HEK293T (cell line): Measurements from ENCODE around the gene TP53.

Source experiments
- CTCF ChIA-PET: fragments of 350-600 bp; formaldehyde crosslinking; extraction: SDS; loops from one replicate; lab custom pipeline; 2021; ENCODE audit warnings: antibody characterized with exemption, inconsistent platforms; lab: Yijun Ruan, JAX
- POLR2A ChIA-PET: fragments of 350-600 bp; formaldehyde crosslinking; extraction: SDS; loops from one replicate; lab custom pipeline; 2020; ENCODE audit warnings: antibody characterized with exemption, inconsistent platforms; lab: Yijun Ruan, JAX
- DNase-seq: peaks from one replicate; pipeline ENCODE4 v3.0.0; 2012; ENCODE audit warnings: mixed read lengths; ENCODE audit errors: extremely low spot score
- ARNT ChIP-seq: fragments of 450-650 bp; IDR thresholded peaks from 2 replicates; pipeline ENCODE4 v1.6.1; 2017; ENCODE audit warnings: mild to moderate bottlenecking
- BHLHE40 ChIP-seq: fragments of 450-650 bp; IDR thresholded peaks from 2 replicates; pipeline ENCODE4 v1.6.1; 2016; ENCODE audit warnings: mild to moderate bottlenecking, moderate library complexity, borderline replicate concordance
- CTBP1 ChIP-seq: fragments of 450-650 bp; IDR thresholded peaks from 2 replicates; pipeline ENCODE4 v1.6.1; 2016; ENCODE audit warnings: borderline replicate concordance
- ELF4 ChIP-seq: fragments of 450-650 bp; IDR thresholded peaks from 2 replicates; pipeline ENCODE4 v1.6.1; 2017; ENCODE audit warnings: antibody characterized with exemption
- FOXA1 ChIP-seq: fragments of 450-650 bp; IDR thresholded peaks from 2 replicates; pipeline ENCODE4 v1.6.1; 2016; ENCODE audit warnings: mild to moderate bottlenecking
- FOXK2 ChIP-seq: fragments of 450-650 bp; IDR thresholded peaks from 2 replicates; pipeline ENCODE4 v1.6.1; 2016; ENCODE audit warnings: mild to moderate bottlenecking
- FOXM1 ChIP-seq: fragments of 450-650 bp; IDR thresholded peaks from 2 replicates; pipeline ENCODE4 v1.6.1; 2017; ENCODE audit warnings: mild to moderate bottlenecking, borderline replicate concordance
- HDGF ChIP-seq: fragments of 450-650 bp; IDR thresholded peaks from 2 replicates; pipeline ENCODE4 v1.6.1; 2017; ENCODE audit warnings: antibody characterized with exemption, borderline replicate concordance
- L3MBTL2 ChIP-seq: fragments of 450-650 bp; conservative IDR thresholded peaks from 2 replicates; pipeline ENCODE4 v1.6.1; 2016; ENCODE audit warnings: mild to moderate bottlenecking
- LEF1 ChIP-seq: fragments of 450-650 bp; IDR thresholded peaks from 2 replicates; pipeline ENCODE4 v1.6.1; 2017; ENCODE audit warnings: mild to moderate bottlenecking, borderline replicate concordance
- NFRKB ChIP-seq: fragments of 450-650 bp; IDR thresholded peaks from 2 replicates; pipeline ENCODE4 v1.6.1; 2016; ENCODE audit warnings: mild to moderate bottlenecking, moderate library complexity
- SP1 ChIP-seq: fragments of 450-650 bp; IDR thresholded peaks from 2 replicates; pipeline ENCODE4 v1.6.1; 2017
- SUZ12 ChIP-seq: fragments of 450-650 bp; IDR thresholded peaks from 2 replicates; pipeline ENCODE4 v1.6.1; 2016; ENCODE audit warnings: mild to moderate bottlenecking
- TARDBP ChIP-seq: fragments of 450-650 bp; IDR thresholded peaks from 2 replicates; pipeline ENCODE4 v1.6.1; 2016
- ZNF384 ChIP-seq: fragments of 450-650 bp; IDR thresholded peaks from 2 replicates; pipeline ENCODE4 v1.6.1; 2016
- TF ChIP-seq, protein P1 (sequence below): fragments of 450-650 bp; IDR thresholded peaks from 2 replicates; pipeline ENCODE4 v1.6.1; 2016

Gene TP53

DNA sequence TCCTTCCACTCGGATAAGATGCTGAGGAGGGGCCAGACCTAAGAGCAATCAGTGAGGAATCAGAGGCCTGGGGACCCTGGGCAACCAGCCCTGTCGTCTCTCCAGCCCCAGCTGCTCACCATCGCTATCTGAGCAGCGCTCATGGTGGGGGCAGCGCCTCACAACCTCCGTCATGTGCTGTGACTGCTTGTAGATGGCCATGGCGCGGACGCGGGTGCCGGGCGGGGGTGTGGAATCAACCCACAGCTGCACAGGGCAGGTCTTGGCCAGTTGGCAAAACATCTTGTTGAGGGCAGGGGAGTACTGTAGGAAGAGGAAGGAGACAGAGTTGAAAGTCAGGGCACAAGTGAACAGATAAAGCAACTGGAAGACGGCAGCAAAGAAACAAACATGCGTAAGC, 12.4 kb downstream of the TP53 start:
- ChIA-PET CTCF (no interaction called here), POLR2A (interaction anchor here (1.0 to 1.2 kb wide), 2 partner anchors 8 to 12 kb away, joined by 3 to 4 read pairs; no protein-coding TSS in a partner anchor)
- peak; percentile 2 for DNase-seq
- no peak for TF ChIP-seq LEF1
- TF ChIP-seq ARNT: no peak
- TF ChIP-seq ZNF384: no peak
- no peak for TF ChIP-seq FOXA1
- TF ChIP-seq FOXK2: no peak
- no peak for TF ChIP-seq FOXM1
- TF ChIP-seq SP1: no peak
- no peak for TF ChIP-seq NFRKB
- TF ChIP-seq L3MBTL2: no peak
- no peak for TF ChIP-seq ELF4
- TF ChIP-seq HDGF: no peak
- no peak for TF ChIP-seq SUZ12
- TF ChIP-seq, protein P1, sequence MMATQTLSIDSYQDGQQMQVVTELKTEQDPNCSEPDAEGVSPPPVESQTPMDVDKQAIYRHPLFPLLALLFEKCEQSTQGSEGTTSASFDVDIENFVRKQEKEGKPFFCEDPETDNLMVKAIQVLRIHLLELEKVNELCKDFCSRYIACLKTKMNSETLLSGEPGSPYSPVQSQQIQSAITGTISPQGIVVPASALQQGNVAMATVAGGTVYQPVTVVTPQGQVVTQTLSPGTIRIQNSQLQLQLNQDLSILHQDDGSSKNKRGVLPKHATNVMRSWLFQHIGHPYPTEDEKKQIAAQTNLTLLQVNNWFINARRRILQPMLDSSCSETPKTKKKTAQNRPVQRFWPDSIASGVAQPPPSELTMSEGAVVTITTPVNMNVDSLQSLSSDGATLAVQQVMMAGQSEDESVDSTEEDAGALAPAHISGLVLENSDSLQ: no peak
- TF ChIP-seq TARDBP: no peak
- no peak for TF ChIP-seq CTBP1
- no peak for TF ChIP-seq BHLHE40

DNA sequence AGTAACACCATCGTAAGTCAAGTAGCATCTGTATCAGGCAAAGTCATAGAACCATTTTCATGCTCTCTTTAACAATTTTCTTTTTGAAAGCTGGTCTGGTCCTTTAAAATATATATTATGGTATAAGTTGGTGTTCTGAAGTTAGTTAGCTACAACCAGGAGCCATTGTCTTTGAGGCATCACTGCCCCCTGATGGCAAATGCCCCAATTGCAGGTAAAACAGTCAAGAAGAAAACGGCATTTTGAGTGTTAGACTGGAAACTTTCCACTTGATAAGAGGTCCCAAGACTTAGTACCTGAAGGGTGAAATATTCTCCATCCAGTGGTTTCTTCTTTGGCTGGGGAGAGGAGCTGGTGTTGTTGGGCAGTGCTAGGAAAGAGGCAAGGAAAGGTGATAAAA, 14.1 kb downstream of the TP53 start:
- ChIA-PET CTCF (interaction anchor here (0.5 to 1.1 kb wide), 4 partner anchors 13 to 331 kb away, joined by 3 read pairs; partner anchors contain the start of gene WRAP53), POLR2A (interaction anchor here (5.2 kb wide), 1 partner anchor 14 kb away, joined by 23 read pairs; the partner anchor contains the start of genes TP53 and WRAP53)
- no peak for TF ChIP-seq L3MBTL2
- TF ChIP-seq TARDBP: no peak
- TF ChIP-seq CTBP1: no peak
- no peak for TF ChIP-seq LEF1
- TF ChIP-seq FOXA1: no peak
- no peak for TF ChIP-seq FOXM1
- no peak for TF ChIP-seq NFRKB
- no peak for TF ChIP-seq HDGF
- no peak for TF ChIP-seq ZNF384
- TF ChIP-seq SP1: no peak
- TF ChIP-seq, protein P1: no peak
- no peak for TF ChIP-seq ARNT
- no peak for TF ChIP-seq FOXK2
- no peak for TF ChIP-seq SUZ12
- DNase-seq: peak; percentile 26

DNA sequence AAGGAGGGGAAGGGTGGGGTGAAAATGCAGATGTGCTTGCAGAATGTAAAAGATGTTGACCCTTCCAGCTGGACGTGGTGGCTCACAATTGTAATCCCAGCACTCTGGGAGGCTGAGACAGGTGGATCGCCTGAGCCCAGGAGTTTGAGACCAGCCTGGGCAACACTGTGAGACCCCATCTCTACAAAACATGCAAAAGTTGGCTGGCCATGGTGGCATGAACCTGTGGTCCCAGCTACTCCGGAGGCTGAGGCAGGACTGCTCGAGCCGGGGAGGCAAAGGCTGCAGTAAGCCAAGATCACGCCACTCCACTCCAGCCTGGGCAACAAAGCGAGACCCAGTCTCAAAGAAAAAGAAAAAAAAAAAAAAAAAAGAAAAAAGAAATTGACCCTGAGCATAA, 18.8 kb downstream of the TP53 start:
- TF ChIP-seq SP1: no peak
- TF ChIP-seq NFRKB: no peak
- no peak for TF ChIP-seq HDGF
- no peak for TF ChIP-seq FOXA1
- TF ChIP-seq TARDBP: no peak
- no peak for TF ChIP-seq CTBP1
- TF ChIP-seq L3MBTL2: no peak
- no peak for TF ChIP-seq FOXK2
- TF ChIP-seq ELF4: no peak
- no peak for TF ChIP-seq BHLHE40
- no peak for TF ChIP-seq LEF1
- no peak for TF ChIP-seq ZNF384
- no peak for TF ChIP-seq SUZ12
- TF ChIP-seq, protein P1: no peak
- TF ChIP-seq FOXM1: no peak
- ChIA-PET POLR2A (interaction anchor here (5.2 kb wide), 1 partner anchor 18 kb away, joined by 23 read pairs; the partner anchor contains the start of genes TP53 and WRAP53), CTCF (no interaction called here)
- DNase-seq: no peak

DNA sequence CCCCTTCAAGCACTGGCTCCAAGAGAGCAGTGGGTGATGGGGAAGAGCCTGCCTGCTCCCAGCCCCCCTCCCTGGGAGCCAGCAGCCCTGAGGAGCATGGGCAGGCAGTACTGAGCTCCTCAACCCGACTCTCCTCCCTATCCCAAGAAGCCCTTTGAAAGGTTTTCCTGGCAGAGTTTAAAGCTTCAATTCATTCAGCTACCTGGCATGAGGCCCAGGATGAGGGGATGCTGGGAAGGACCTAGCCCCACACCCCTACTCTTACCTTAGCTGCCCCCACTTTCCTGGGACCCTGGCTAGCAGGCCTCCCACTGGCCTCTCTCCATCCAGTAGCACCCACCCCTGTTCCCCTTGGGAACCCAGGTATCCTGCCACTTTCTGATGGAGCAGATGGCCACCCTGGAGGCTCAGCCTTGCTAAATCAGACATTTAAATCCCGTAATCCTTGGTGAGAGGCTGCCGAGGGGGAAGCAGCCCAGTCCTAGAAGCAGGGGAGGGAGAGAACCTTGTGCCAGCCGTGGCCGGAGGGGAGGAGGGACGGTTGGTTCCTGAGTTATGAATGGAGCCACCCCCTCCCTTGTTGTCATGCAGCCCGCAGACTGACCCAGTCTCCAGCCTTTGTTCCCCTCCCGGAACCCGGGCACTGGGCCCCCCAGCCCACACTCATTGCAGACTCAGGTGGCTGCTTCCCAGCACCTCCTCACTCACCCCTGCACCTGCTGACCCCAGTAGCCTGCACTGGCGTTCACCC, 19.5 kb downstream of the TP53 start:
- no peak for TF ChIP-seq BHLHE40
- TF ChIP-seq, protein P1: no peak
- TF ChIP-seq FOXM1: no peak
- TF ChIP-seq FOXA1: no peak
- TF ChIP-seq CTBP1: no peak
- TF ChIP-seq TARDBP: no peak
- TF ChIP-seq NFRKB: no peak
- no peak for TF ChIP-seq HDGF
- TF ChIP-seq ELF4: no peak
- TF ChIP-seq FOXK2: no peak
- TF ChIP-seq SP1: no peak
- TF ChIP-seq L3MBTL2: no peak
- CTCF ChIA-PET: interaction anchor here (0.6 kb wide), 1 partner anchor 20 kb away, joined by 4 read pairs; no protein-coding TSS in a partner anchor
- POLR2A ChIA-PET: interaction anchor here (0.9 to 1.9 kb wide), 3 partner anchors 8 to 83 kb away, joined by 3 to 16 read pairs (median 3); partner anchors contain the start of gene TP53
- peak; percentile 8 for DNase-seq
